HL-60 (cell line): ENCODE measurements around the gene FGF12.

Experiments
- POLR2AphosphoS5 ChIP-seq: IDR thresholded peaks from 2 replicates; pipeline ENCODE4 v1.6.1; 2012; ENCODE audit warnings: low read depth
- TF ChIP-seq, protein P1 (sequence below): IDR thresholded peaks from one replicate; pipeline ENCODE4 v1.5.1; 2011; ENCODE audit warnings: low read length, control low read depth, inconsistent platforms; ENCODE audit not compliant: insufficient read depth
- TF ChIP-seq, protein P2 (sequence below): IDR thresholded peaks from 2 replicates; pipeline ENCODE4 v1.6.1; 2012; ENCODE audit warnings: low read depth; ENCODE audit not compliant: insufficient replicate concordance

DNA sequence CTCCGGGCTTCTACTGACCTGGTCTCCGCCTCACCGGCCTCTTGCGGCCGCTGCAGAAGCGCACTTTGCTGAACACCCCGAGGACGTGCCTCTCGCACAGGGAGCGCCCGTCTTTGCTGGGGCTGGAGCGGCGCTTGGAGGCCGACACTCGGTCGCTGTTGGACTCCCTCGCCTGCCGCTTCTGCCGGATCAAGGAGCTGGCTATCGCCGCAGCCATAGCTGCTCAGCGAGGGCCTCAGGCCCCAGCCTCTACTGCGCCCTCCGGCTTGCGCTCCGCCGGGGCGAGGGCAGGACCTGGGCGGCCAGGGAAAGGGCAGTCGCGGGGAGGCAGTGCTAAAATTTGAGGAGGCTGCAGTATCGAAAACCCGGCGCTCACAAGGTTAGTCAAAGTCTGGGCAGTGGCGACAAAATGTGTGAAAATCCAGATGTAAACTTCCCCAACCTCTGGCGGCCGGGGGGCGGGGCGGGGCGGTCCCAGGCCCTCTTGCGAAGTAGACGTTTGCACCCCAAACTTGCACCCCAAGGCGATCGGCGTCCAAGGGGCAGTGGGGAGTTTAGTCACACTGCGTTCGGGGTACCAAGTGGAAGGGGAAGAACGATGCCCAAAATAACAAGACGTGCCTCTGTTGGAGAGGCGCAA is 319.2 kb downstream of the FGF12 start:
- TF ChIP-seq, protein P1, sequence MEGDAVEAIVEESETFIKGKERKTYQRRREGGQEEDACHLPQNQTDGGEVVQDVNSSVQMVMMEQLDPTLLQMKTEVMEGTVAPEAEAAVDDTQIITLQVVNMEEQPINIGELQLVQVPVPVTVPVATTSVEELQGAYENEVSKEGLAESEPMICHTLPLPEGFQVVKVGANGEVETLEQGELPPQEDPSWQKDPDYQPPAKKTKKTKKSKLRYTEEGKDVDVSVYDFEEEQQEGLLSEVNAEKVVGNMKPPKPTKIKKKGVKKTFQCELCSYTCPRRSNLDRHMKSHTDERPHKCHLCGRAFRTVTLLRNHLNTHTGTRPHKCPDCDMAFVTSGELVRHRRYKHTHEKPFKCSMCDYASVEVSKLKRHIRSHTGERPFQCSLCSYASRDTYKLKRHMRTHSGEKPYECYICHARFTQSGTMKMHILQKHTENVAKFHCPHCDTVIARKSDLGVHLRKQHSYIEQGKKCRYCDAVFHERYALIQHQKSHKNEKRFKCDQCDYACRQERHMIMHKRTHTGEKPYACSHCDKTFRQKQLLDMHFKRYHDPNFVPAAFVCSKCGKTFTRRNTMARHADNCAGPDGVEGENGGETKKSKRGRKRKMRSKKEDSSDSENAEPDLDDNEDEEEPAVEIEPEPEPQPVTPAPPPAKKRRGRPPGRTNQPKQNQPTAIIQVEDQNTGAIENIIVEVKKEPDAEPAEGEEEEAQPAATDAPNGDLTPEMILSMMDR = no peak
- no peak for TF ChIP-seq POLR2AphosphoS5
- TF ChIP-seq, protein P2, sequence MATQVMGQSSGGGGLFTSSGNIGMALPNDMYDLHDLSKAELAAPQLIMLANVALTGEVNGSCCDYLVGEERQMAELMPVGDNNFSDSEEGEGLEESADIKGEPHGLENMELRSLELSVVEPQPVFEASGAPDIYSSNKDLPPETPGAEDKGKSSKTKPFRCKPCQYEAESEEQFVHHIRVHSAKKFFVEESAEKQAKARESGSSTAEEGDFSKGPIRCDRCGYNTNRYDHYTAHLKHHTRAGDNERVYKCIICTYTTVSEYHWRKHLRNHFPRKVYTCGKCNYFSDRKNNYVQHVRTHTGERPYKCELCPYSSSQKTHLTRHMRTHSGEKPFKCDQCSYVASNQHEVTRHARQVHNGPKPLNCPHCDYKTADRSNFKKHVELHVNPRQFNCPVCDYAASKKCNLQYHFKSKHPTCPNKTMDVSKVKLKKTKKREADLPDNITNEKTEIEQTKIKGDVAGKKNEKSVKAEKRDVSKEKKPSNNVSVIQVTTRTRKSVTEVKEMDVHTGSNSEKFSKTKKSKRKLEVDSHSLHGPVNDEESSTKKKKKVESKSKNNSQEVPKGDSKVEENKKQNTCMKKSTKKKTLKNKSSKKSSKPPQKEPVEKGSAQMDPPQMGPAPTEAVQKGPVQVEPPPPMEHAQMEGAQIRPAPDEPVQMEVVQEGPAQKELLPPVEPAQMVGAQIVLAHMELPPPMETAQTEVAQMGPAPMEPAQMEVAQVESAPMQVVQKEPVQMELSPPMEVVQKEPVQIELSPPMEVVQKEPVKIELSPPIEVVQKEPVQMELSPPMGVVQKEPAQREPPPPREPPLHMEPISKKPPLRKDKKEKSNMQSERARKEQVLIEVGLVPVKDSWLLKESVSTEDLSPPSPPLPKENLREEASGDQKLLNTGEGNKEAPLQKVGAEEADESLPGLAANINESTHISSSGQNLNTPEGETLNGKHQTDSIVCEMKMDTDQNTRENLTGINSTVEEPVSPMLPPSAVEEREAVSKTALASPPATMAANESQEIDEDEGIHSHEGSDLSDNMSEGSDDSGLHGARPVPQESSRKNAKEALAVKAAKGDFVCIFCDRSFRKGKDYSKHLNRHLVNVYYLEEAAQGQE = no peak
